ENCODE measurements around the gene LYPLA2. TPM values are rescaled to one million over a fixed set of nuclear protein-coding genes. Genes with fewer than 3 reads are reported as not detected.

Gene LYPLA2
- total RNA-seq, 1 donor, result 36.9 TPM

GRCh38 chr1:23809751-23810171, 18.8 kb downstream of the LYPLA2 start:
- peak; percentile 92 for DNase-seq (ENCODE audit: insufficient read length, low spot score, missing footprints)
- TF ChIP-seq, protein P1, sequence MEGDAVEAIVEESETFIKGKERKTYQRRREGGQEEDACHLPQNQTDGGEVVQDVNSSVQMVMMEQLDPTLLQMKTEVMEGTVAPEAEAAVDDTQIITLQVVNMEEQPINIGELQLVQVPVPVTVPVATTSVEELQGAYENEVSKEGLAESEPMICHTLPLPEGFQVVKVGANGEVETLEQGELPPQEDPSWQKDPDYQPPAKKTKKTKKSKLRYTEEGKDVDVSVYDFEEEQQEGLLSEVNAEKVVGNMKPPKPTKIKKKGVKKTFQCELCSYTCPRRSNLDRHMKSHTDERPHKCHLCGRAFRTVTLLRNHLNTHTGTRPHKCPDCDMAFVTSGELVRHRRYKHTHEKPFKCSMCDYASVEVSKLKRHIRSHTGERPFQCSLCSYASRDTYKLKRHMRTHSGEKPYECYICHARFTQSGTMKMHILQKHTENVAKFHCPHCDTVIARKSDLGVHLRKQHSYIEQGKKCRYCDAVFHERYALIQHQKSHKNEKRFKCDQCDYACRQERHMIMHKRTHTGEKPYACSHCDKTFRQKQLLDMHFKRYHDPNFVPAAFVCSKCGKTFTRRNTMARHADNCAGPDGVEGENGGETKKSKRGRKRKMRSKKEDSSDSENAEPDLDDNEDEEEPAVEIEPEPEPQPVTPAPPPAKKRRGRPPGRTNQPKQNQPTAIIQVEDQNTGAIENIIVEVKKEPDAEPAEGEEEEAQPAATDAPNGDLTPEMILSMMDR (IDR thresholded peaks at IDR 0.05; ENCODE audit: extremely low read depth, low read depth, low read length), result peak; percentile 87
- no peak overlapping the region for H3K27ac ChIP-seq (ENCODE audit: low read depth, low read length)

DNA sequence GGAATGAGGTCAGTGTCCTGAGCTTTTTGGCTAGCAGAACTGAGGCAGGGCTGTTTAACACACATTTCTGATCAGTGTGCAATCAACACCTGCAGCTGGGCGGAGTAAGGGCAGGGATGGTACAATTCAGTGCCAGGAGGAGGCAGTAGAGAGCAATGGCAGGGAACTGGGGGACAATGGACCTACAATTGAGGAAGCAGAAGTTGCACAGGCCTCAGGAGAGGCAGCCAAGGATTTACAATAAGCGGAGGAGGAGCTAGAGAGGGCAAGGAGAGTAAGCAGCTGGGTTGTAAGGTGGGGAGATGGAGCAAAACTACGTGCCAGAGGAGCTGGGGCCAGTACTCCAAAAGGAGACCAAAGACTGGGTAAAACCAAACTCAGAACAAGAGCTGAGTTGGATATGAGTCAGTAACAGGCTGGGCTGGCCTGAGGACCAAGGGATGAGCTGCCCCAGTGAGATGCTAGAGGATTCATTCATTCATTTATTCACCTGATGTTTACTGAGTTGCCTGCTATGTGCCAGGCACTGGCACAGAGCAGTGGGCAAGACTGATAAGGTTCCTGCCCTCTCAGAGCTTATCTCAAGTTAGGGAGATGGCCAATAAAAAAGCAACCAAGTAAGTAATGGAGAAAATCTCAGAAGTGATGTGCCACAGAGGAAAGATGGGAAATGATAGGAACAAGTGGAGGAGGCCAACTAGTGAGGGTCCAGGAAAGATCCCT, 20.0 kb downstream of the LYPLA2 start:
- Histone ChIP-seq H3K4me1 (ENCODE audit: insufficient read depth, low read length) (no peaks in the 10 kb centered on the region), H3K9me3 (ENCODE audit: low read depth, low read length) (no peaks in the 10 kb centered on the region), H3K79me2 (ENCODE audit: insufficient read depth, low read length) (no peaks in the 10 kb centered on the region), H3K4me2 (ENCODE audit: insufficient read depth, low read length) (no peak overlapping the region), H3K27ac (ENCODE audit: low read depth, low read length) (no peak overlapping the region), H3K4me3 (ENCODE audit: insufficient read depth, low read length) (no peak overlapping the region), H4K20me1 (ENCODE audit: insufficient read depth, low read length) (no peaks in the 10 kb centered on the region), H3K27me3 (ENCODE audit: insufficient read depth, low read length) (no peaks in the 10 kb centered on the region), H3K36me3 (ENCODE audit: insufficient read depth, low read length) (peaks cover 32% of the 10 kb centered on the region), H2AFZ (ENCODE audit: low read length) (no peak overlapping the region)
- DNase-seq (ENCODE audit: insufficient read length, low spot score, missing footprints), result peak; percentile 54
- TF ChIP-seq, protein P1 (IDR thresholded peaks at IDR 0.05; ENCODE audit: extremely low read depth, low read depth, low read length), result peak; percentile 70

More at GRCh38 chr1:23809751-23810171, 18.8 kb downstream of the LYPLA2 start:
- peaks cover 28% of the 10 kb centered on the region for H3K36me3 ChIP-seq (ENCODE audit: insufficient read depth, low read length)
- no peak overlapping the region for H2AFZ ChIP-seq (ENCODE audit: low read length)
- H3K9me3 ChIP-seq (ENCODE audit: low read depth, low read length), result no peaks in the 10 kb centered on the region
- H3K27me3 ChIP-seq (ENCODE audit: insufficient read depth, low read length), result no peaks in the 10 kb centered on the region
- H3K79me2 ChIP-seq (ENCODE audit: insufficient read depth, low read length), result no peaks in the 10 kb centered on the region
- H3K4me3 ChIP-seq (ENCODE audit: insufficient read depth, low read length), result no peak overlapping the region
- H3K4me2 ChIP-seq (ENCODE audit: insufficient read depth, low read length), result no peak overlapping the region
- H4K20me1 ChIP-seq (ENCODE audit: insufficient read depth, low read length), result no peaks in the 10 kb centered on the region
- no peaks in the 10 kb centered on the region for H3K4me1 ChIP-seq (ENCODE audit: insufficient read depth, low read length)

DNA sequence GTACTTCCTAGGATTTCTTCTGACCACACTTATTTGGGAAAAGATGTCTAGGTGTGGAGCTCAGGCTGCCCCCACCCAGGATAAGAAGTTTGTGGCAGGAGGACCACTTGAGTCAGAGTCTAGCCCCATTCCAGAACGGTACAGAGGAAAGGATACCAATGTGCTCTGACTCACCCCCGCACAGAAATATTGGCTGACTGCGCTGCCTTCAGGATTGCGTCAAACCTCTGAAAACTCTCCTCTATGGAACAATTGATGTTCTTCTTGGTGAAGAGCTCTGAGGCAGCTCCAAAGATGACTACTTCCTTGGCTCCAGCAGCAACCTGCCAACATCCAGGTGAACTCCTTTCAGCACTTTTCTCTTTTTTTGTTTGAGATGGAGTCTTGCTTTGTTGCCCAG, 23.1 kb downstream of the LYPLA2 start:
- H3K36me3 ChIP-seq (ENCODE audit: insufficient read depth, low read length), result peaks cover 38% of the 10 kb centered on the region
- no peaks in the 10 kb centered on the region for H3K9me3 ChIP-seq (ENCODE audit: low read depth, low read length)
- H4K20me1 ChIP-seq (ENCODE audit: insufficient read depth, low read length), result no peaks in the 10 kb centered on the region
- H2AFZ ChIP-seq (ENCODE audit: low read length), result no peak overlapping the region
- no peaks in the 10 kb centered on the region for H3K4me1 ChIP-seq (ENCODE audit: insufficient read depth, low read length)
- H3K27me3 ChIP-seq (ENCODE audit: insufficient read depth, low read length), result no peaks in the 10 kb centered on the region
- H3K79me2 ChIP-seq (ENCODE audit: insufficient read depth, low read length), result no peaks in the 10 kb centered on the region
- H3K4me3 ChIP-seq (ENCODE audit: insufficient read depth, low read length), result no peak overlapping the region
- TF ChIP-seq, protein P1 (IDR thresholded peaks at IDR 0.05; ENCODE audit: extremely low read depth, low read depth, low read length), result no peak
- peak; percentile 39 for DNase-seq (ENCODE audit: insufficient read length, low spot score, missing footprints)
- H3K4me2 ChIP-seq (ENCODE audit: insufficient read depth, low read length), result no peak overlapping the region
- no peak overlapping the region for H3K27ac ChIP-seq (ENCODE audit: low read depth, low read length)

- H3K27ac ChIP-seq (ENCODE audit: low read depth, low read length), result no peak overlapping the region
- no peaks in the 10 kb centered on the region for H3K9me3 ChIP-seq (ENCODE audit: low read depth, low read length)
- H3K4me1 ChIP-seq (ENCODE audit: insufficient read depth, low read length), result no peaks in the 10 kb centered on the region
- no peak overlapping the region for H3K4me3 ChIP-seq (ENCODE audit: insufficient read depth, low read length)
- H3K79me2 ChIP-seq (ENCODE audit: insufficient read depth, low read length), result no peaks in the 10 kb centered on the region
- no peak overlapping the region for H2AFZ ChIP-seq (ENCODE audit: low read length)
- H3K4me2 ChIP-seq (ENCODE audit: insufficient read depth, low read length), result no peak overlapping the region
- no peak for DNase-seq (ENCODE audit: insufficient read length, low spot score, missing footprints)
- no peaks in the 10 kb centered on the region for H4K20me1 ChIP-seq (ENCODE audit: insufficient read depth, low read length)
- TF ChIP-seq, protein P1 (IDR thresholded peaks at IDR 0.05; ENCODE audit: extremely low read depth, low read depth, low read length), result no peak
- H3K27me3 ChIP-seq (ENCODE audit: insufficient read depth, low read length), result no peaks in the 10 kb centered on the region
- peaks cover 38% of the 10 kb centered on the region for H3K36me3 ChIP-seq (ENCODE audit: insufficient read depth, low read length)
These were observed 25.4 kb downstream of the LYPLA2 start for GRCh38 chr1:23816361-23816760.
